Endothelial cell of umbilical vein (primary cell): Measurements from ENCODE around the gene TBC1D14. TPM values are rescaled to one million over a fixed set of nuclear protein-coding genes. Genes with fewer than 3 reads are reported as not detected.

Experiments
- BruUV-seq: library from RNA; stranded (reverse); fragments of 400-500 nt; replicated peaks from 2 replicates; lab custom pipeline; 2021; lab: Mats Ljungman, UMichigan
- CTCF ChIA-PET: fragments of 300-600, 350-600 bp; sonication (Branson Sonifier 250); formaldehyde crosslinking; loops from one replicate; lab custom pipeline; 2021; ENCODE audit warnings: antibody characterized with exemption, inconsistent platforms; lab: Charles Lee
- POLR2A ChIA-PET: fragments of 300-600, 350-600 bp; sonication (Branson Sonifier 250); formaldehyde crosslinking; loops from one replicate; lab custom pipeline; 2021; ENCODE audit warnings: antibody characterized with exemption, inconsistent platforms; lab: Charles Lee
- DNase-seq: peaks from one replicate; pipeline ENCODE4 v3.0.0-alpha.2; 2011; ENCODE audit warnings: low read depth, low spot score
- FAIRE-seq: peaks from 2 replicates; lab custom pipeline; 2011; peaks lifted over from hg19 to GRCh38; lab: Jason Lieb, UNC
- H2AFZ ChIP-seq: 2 replicates; pipeline ENCODE4 v1.6.0; 2012; ENCODE audit warnings: low read depth, low read length, control low read depth, inconsistent platforms
- H3K27ac ChIP-seq: 2 replicates; pipeline ENCODE4 v1.5.1; 2011; ENCODE audit warnings: low read depth, mild to moderate bottlenecking, control low read depth, low read length, moderate library complexity; ENCODE audit not compliant: insufficient read depth
- H3K27me3 ChIP-seq, 2 experiments: 2 replicates each; pipeline versions ENCODE4 v1.6.0 to v1.6.1; 2011; ENCODE audit warnings: low read length in 2 of 2, mixed read lengths in 1 of 2; ENCODE audit not compliant: control insufficient read depth in 2 of 2, insufficient read depth in 2 of 2
- H3K36me3 ChIP-seq, 2 experiments: 2 replicates in 1 of 2; 3 replicates in 1 of 2; pipeline ENCODE4 v1.5.1; 2011; ENCODE audit warnings: low read length in 2 of 2, mild to moderate bottlenecking in 1 of 2, moderate library complexity in 1 of 2; ENCODE audit not compliant: control insufficient read depth in 2 of 2, insufficient read depth in 2 of 2; ENCODE audit errors: extremely low read depth in 1 of 2
- H3K4me1 ChIP-seq: 3 replicates; pipeline ENCODE4 v1.5.1; 2011; ENCODE audit warnings: mild to moderate bottlenecking, low read length; ENCODE audit not compliant: control insufficient read depth, insufficient read depth; ENCODE audit errors: extremely low read depth
- H3K4me2 ChIP-seq: 2 replicates; pipeline ENCODE4 v1.6.1; 2011; ENCODE audit warnings: low read length, control low read depth, mixed read lengths; ENCODE audit not compliant: insufficient read depth
- H3K4me3 ChIP-seq, 3 experiments: fragments of 200-600 bp in 1 of 3; sonication (generic), shearing (Covaris generic) in 1 of 3; replicated peaks in 1 of 3; 2 replicates each; pipeline ENCODE4 v1.5.1; 2011 to 2016; ENCODE audit warnings: control low read depth in 3 of 3, low read length in 3 of 3, mild to moderate bottlenecking in 2 of 3, inconsistent platforms in 1 of 3, low read depth in 1 of 3, moderate library complexity in 1 of 3; ENCODE audit not compliant: insufficient read depth in 1 of 3
- H3K79me2 ChIP-seq: 2 replicates; pipeline ENCODE4 v1.6.0; 2012; ENCODE audit warnings: low read length, inconsistent platforms; ENCODE audit not compliant: control insufficient read depth, insufficient read depth
- H3K9ac ChIP-seq: replicated peaks from 2 replicates; pipeline ENCODE3; 2011; ENCODE audit warnings: low read length, control low read depth; ENCODE audit not compliant: insufficient read depth; ENCODE audit errors: extremely low read depth
- H3K9me1 ChIP-seq: replicated peaks from 3 replicates; pipeline ENCODE4 v1.6.0; 2011; ENCODE audit warnings: mild to moderate bottlenecking, low read length; ENCODE audit not compliant: control insufficient read depth, insufficient read depth; ENCODE audit errors: extremely low read depth
- H3K9me3 ChIP-seq: replicated peaks from 2 replicates; pipeline ENCODE4 v1.5.1; 2012; ENCODE audit warnings: low read length, inconsistent platforms; ENCODE audit not compliant: control insufficient read depth, insufficient read depth
- H4K20me1 ChIP-seq: replicated peaks from 2 replicates; pipeline ENCODE3; 2011; ENCODE audit warnings: mild to moderate bottlenecking, low read length; ENCODE audit not compliant: control insufficient read depth, insufficient read depth; ENCODE audit errors: extremely low read depth
- EZH2 ChIP-seq: IDR thresholded peaks from 2 replicates; pipeline ENCODE4 v1.6.1; 2012; ENCODE audit warnings: borderline replicate concordance, low read depth, mild to moderate bottlenecking, moderate library complexity, low read length, inconsistent platforms; ENCODE audit not compliant: severe bottlenecking
- FOS ChIP-seq: IDR thresholded peaks from 2 replicates; pipeline ENCODE4 v1.6.1; 2011; ENCODE audit warnings: mild to moderate bottlenecking, low read length, moderate library complexity, borderline replicate concordance; ENCODE audit not compliant: insufficient read depth
- GATA2 ChIP-seq: IDR thresholded peaks from 2 replicates; pipeline ENCODE4 v1.7.0; 2011; ENCODE audit warnings: low read depth, mild to moderate bottlenecking, moderate library complexity, mixed read lengths, low read length; ENCODE audit not compliant: insufficient read length, insufficient read depth
- JUN ChIP-seq: IDR thresholded peaks from 2 replicates; pipeline ENCODE4 v1.6.1; 2011; ENCODE audit warnings: borderline replicate concordance, low read depth; ENCODE audit not compliant: insufficient read length, insufficient read depth
- MYC ChIP-seq: IDR thresholded peaks from one replicate; pipeline ENCODE4 v1.6.1; 2011; ENCODE audit warnings: mild to moderate bottlenecking, low read depth, low read length
- POLR2A ChIP-seq: IDR thresholded peaks from 2 replicates; pipeline ENCODE4 v1.6.1; 2012; ENCODE audit warnings: low read depth, mild to moderate bottlenecking, control low read depth, low read length
- POLR2AphosphoS5 ChIP-seq: IDR thresholded peaks from 2 replicates; pipeline ENCODE4 v1.6.1; 2012; ENCODE audit warnings: low read depth, mild to moderate bottlenecking, control low read depth, low read length, moderate library complexity; ENCODE audit not compliant: insufficient read depth
- dilution Hi-C: fragments of 300-500 bp; cut with MboI; formaldehyde crosslinking; loops from one replicate; pipeline ENCODE4 v1.15.0; 2019; ENCODE audit warnings: low sequenced_read_pairs; ENCODE audit not compliant: extremely low pct_ligation_motif_present
- intact Hi-C: fragments of 100-400 bp; cut with micrococcal nuclease; formaldehyde crosslinking; loops from one replicate; pipeline ENCODE4 v1.10.0; 2022
- polyA plus RNA-seq, 4 experiments: library from polyadenylated mRNA; depleted of rRNA in 3 of 4; stranded (reverse) in 3 of 4; unstranded in 1 of 4; fragments of >200 nt; gene quantifications; 2 replicates each; pipeline versions ENCODE4 v1.2.1 to v1.2.3, GENCODE V29; 2011 to 2012; ENCODE audit warnings: missing spikeins in 1 of 4
- total RNA-seq: library from RNA; stranded (reverse); gene quantifications from 2 replicates; pipeline ENCODE4 v1.2.3, GENCODE V29; 2021
- TF ChIP-seq, protein P1 (sequence below): IDR thresholded peaks from 2 replicates; pipeline ENCODE4 v1.6.1; 2011; ENCODE audit not compliant: insufficient read depth, insufficient read length
- TF ChIP-seq, protein P2 (sequence below), 2 donors: IDR thresholded peaks; 1 replicate in 1 of 2; 2 replicates in 1 of 2; pipeline ENCODE4 v1.5.1; 2011; ENCODE audit warnings: low read length in 2 of 2, mild to moderate bottlenecking in 2 of 2, moderate library complexity in 2 of 2, control low read depth in 1 of 2, inconsistent platforms in 1 of 2, low read depth in 1 of 2; ENCODE audit not compliant: insufficient read depth in 1 of 2; ENCODE audit errors: extremely low read depth in 1 of 2

The TBC1D14 gene
- total and polyA plus RNA-seq, 2 donors (not counting 3 experiments of a cell fraction or from before 2014, with no cell fraction given): 23.7 to 24.8 TPM

GRCh38 chr4:7076696-7077082 is 167.1 kb downstream of the TBC1D14 start:
- FAIRE-seq (no peak), DNase-seq (no peak)
- no peaks in the 10 kb centered on the region for H3K36me3 ChIP-seq
- H3K4me2 ChIP-seq: no peak overlapping the region
- no peak overlapping the region for H3K4me3 ChIP-seq
- H4K20me1 ChIP-seq: no peaks in the 10 kb centered on the region
- no peak overlapping the region for H3K27ac ChIP-seq
- H3K27me3 ChIP-seq: peaks cover 7 to 14% of the 10 kb centered on the region in 2 experiments
- no peaks in the 10 kb centered on the region for H3K4me1 ChIP-seq
- intact Hi-C loops (no loop called here), dilution Hi-C loops (no loop called here)
- TF ChIP-seq MYC (no peak), POLR2AphosphoS5 (no peak), EZH2 (no peak), JUN (no peak), POLR2A (no peak), GATA2 (no peak), FOS (no peak)
- TF ChIP-seq, protein P1, sequence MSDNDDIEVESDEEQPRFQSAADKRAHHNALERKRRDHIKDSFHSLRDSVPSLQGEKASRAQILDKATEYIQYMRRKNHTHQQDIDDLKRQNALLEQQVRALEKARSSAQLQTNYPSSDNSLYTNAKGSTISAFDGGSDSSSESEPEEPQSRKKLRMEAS: no peak
- TF ChIP-seq, protein P2, sequence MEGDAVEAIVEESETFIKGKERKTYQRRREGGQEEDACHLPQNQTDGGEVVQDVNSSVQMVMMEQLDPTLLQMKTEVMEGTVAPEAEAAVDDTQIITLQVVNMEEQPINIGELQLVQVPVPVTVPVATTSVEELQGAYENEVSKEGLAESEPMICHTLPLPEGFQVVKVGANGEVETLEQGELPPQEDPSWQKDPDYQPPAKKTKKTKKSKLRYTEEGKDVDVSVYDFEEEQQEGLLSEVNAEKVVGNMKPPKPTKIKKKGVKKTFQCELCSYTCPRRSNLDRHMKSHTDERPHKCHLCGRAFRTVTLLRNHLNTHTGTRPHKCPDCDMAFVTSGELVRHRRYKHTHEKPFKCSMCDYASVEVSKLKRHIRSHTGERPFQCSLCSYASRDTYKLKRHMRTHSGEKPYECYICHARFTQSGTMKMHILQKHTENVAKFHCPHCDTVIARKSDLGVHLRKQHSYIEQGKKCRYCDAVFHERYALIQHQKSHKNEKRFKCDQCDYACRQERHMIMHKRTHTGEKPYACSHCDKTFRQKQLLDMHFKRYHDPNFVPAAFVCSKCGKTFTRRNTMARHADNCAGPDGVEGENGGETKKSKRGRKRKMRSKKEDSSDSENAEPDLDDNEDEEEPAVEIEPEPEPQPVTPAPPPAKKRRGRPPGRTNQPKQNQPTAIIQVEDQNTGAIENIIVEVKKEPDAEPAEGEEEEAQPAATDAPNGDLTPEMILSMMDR (IDR thresholded peaks at IDR 0.05; ENCODE audit: extremely low read depth in 1 of 2, insufficient read depth in 1 of 2, low read depth in 1 of 2, low read length in 2 of 2): no peak
- no peaks in the 10 kb centered on the region for H3K9me1 ChIP-seq
- H3K79me2 ChIP-seq: no peaks in the 10 kb centered on the region
- no peak overlapping the region for H2AFZ ChIP-seq
- ChIA-PET CTCF (no interaction called here), POLR2A (no interaction called here)
- no TSS peak for BruUV-seq
- no peaks in the 10 kb centered on the region for H3K9me3 ChIP-seq
- H3K9ac ChIP-seq: no peak overlapping the region
